H54 (cell line): ENCODE measurements around the gene ACLY.
A peak's percentile ranks its signal among the peaks of the same experiment; 100 is the strongest.

ENCODE experiments used
- DNase-seq: peaks from one replicate; pipeline ENCODE4 v3.0.0; 2011; ENCODE audit warnings: low spot score, mixed read lengths; ENCODE audit not compliant: insufficient read length
- FAIRE-seq: peaks from 3 replicates; lab custom pipeline; 2011; peaks lifted over from hg19 to GRCh38; lab: Jason Lieb, UNC
- POLR2A ChIP-seq: IDR thresholded peaks from 2 replicates; pipeline ENCODE4 v1.6.1; 2011; ENCODE audit warnings: low read depth, mild to moderate bottlenecking, low read length

ACLY gene

DNA sequence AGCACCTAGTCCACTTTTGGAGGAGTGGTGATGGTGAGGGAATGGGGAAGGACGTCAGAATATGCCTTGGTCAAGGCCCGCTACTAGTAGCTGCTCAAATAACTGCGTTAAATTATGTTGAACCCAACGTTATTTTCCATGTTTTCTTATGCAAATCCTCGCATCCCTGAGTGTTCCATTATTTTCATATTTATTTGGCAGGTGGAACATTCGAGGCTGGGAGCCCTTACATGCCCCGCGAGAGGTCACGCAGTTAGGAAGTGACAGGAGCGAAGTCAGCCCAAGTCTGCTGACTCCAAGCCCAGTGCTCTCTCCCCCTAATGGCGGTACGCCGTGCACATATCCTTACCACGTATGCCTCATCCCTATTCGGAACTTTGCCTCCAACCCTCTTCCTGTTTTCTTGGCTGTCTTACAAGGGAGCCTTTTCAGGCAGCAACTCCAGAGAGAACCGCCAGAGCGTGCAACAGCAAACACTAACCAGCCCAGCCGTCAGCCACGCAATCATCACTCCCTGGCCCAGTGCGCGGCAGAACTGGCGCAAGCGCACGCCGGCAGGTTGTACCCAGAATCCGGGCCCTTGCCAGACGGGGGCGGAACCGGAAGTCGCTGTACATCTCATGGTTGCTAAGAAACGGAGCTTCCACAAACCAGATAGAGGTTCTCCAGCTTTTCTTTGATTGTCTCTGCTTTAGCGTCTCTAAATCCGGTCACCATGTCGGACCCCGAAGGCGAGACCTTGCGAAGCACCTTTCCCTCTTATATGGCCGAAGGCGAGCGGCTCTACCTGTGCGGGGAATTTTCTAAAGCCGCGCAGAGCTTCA lies 11.5 kb upstream of the ACLY start, which contains the start of gene ODAD4:
Gene ODAD4, plus strand, starts transcription at position 609 of the 824 bp plus-strand sequence. Its CDS starts 107 bp downstream, at position 716.
- FAIRE-seq (peak; percentile 61), DNase-seq (peak; percentile 97)
- peak; percentile 93 for TF ChIP-seq POLR2A

- FAIRE-seq = no peak
- no peak for DNase-seq
- no peak for TF ChIP-seq POLR2A
Measured at GRCh38 chr17:41928693-41929251, 10.0 kb upstream of the ACLY start.

DNA sequence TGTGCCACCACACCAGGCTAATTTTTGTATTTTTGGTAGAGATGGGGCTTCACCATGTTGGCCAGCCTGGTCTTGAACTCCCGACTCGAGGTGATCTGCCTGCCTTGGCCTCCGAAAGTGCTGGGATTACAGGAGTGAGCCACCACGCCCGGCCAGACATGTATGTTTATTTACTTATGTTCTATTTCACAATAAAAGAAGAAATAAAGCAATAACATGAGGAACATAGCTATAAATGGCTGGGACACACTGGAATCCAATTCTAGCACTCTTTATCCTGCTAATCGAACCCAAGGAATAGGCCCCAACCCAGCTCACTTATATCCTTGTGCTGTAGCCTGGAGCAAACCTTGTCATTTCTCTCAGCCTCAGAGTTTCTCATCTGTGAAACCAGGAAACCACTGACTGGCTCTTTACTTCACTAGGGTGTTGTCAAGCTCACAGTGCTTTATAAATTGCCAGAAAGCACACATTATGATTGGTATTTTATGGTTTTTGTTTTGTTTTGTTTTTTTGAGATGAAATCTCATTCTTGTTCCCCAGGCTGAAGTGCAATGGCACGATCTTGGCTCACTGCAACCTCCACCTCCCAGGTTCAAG lies 7.3 kb upstream of the ACLY start:
- no peak for FAIRE-seq

DNA sequence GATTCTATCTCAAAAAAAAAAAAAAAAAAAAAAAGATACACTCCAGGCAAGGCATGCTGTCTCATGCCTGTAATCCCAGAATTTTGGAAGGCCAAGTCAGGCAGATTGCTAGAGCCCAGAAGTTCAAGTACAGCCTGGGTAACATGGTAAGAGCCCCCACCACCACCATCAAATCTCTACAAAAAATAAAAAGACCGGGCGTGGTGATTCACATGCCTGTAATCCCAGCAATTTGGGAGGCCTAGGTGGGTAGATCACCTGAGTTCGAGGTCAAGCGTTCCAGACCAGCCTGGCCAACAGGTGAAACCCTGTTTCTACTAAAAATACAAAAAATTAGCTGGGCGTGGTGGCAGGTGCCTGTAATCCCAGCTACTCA lies 1.8 kb upstream of the ACLY start:
- no peak for TF ChIP-seq POLR2A
- DNase-seq = no peak
- FAIRE-seq = no peak

More for the DNA sequence above, 7.3 kb upstream of the ACLY start:
- no peak for TF ChIP-seq POLR2A
- DNase-seq = no peak

DNA sequence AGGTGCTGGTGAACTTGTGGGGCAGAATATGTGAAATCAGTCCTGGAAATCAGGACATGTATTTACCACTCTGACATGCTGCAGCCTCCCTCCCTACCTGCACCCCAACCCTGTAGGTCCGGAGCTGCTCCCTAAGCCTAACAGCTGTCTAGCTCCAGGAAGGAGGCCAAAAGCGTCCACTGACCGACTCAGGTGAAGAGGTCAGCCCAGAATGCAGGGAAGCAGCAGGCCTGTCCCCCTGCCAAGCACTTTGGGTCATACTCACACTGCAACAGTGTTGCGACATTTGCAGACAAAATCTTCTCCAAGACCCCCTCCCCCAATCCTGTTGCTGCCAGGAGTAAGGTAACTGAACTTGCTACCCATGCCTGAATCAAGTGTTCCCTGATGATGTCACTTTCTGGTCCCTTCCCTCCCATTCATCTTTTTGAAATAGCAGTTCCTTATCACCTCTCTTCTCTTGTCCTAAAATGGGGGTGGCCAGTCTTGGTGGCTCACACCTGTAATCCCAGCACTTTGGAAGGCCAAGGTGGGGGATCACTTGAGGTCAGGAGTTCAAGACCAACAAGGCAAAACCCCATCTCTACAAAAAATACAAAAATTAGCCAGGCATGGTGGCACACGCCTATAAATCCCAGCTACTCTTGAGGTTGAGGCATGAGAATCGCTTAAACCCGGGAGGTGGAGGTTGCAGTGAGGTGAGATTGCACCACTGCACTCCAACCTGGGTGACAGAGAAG lies 1.3 kb upstream of the ACLY start:
- FAIRE-seq (no peak), DNase-seq (no peak)
- TF ChIP-seq POLR2A = no peak

DNA sequence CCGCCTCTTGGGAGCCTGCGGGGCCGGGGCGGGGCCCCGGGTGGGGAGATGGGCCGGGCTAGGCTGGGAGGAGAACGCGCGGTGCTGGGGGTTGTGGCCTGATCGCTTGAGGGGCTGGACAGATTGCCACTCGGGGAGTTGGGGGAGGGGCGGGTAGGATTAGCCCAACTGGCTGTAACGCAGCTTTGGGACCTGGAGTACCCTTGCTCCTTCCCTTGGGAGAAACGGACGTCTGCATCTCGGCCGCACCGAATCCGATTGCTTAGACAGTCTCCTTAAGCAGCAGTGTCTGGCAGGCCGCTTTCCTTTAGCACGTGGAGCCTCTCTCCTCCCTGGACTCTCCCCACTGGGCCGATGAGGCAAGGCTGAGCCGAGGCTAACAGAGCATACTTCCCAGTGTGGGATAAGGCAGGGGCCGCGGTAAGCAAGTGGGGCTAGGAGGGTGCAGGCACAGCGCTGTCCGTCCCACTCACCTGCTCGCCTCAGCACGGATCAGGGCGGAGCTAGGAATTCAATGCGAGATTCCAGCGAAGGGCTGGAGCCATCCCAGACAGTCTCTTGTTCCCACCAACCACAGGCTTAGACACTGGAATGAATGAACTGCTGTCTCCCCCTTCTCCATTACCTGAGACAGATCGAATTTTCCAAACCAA lies 540 bp upstream of the ACLY start:
- TF ChIP-seq POLR2A = no peak
- FAIRE-seq (no peak), DNase-seq (peak; percentile 43)

DNA sequence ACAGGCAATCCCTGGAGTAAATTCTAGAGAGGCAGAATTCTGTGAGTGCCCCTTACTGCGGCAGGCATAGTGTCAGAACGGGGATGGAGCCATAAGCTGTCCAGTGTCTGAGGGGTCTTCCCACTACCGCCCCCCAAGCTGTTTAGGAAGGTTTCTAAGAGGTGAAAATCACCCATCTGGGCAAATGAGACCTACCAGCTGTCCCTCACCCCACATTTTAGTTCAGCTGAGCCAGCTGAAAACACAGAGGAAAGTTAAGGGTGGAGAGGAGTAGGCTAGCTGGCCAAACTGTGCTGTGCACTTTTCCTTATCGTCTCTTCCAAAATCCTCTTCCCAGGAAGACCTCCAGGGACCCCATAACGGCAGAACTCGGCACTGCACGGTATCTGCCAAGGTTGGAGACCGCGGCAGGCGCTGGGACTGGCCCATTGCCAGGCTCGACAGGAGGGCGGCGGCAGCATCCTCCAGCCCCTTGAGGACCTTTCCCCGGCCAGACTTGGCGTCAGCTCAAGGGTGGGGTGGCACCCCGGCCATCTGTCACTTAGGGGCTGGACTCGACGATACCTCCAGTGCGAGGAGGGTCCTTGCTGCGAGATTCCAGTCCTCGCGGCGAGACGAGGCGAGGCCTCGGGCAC lies 955 bp downstream of the ACLY start:
- DNase-seq (no peak), FAIRE-seq (no peak)
- peak; percentile 26; the same call in 1 of the 2 replicates for TF ChIP-seq POLR2A

DNA sequence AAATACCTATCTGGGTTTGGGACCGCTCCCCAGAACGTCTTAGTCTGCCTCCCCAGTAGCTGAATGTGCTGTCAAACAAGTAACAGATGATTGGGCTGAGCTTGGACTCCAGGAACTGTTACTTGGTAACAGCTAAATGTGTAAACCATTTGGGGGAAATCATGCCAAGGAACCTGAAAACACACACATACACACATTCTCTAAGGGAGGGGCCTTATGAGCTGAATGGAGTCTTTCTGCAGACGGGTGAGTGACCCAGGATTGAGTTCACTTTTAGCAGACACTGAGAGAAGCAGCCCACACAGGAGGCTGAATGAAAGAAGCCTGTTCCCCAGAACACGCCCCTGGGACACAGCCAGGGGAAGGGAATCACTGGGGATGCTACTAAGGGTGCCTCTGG lies 1.6 kb downstream of the ACLY start:
- FAIRE-seq (no peak), DNase-seq (no peak)
- TF ChIP-seq POLR2A = no peak

DNA sequence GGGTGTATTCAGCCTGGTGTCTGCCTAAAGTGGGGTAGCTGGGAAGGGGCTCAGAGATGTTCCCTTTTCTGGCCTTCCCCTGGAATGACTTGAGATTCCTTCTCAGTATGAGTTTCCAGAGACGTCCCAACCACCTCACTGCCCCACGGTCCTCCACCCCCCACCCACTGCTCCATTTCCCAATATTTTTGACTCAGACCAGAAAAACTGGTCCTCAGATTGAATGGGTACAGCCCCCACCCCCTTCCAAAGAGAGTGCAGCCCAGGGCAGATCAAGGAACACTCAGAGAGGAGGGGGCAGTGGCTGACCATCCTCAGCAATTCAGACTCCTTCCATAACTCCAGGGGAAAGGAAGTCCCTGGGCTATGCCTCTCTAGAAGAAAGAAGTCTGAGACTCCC lies 3.2 kb downstream of the ACLY start:
- no peak for FAIRE-seq
- TF ChIP-seq POLR2A = no peak
- DNase-seq = no peak

DNA sequence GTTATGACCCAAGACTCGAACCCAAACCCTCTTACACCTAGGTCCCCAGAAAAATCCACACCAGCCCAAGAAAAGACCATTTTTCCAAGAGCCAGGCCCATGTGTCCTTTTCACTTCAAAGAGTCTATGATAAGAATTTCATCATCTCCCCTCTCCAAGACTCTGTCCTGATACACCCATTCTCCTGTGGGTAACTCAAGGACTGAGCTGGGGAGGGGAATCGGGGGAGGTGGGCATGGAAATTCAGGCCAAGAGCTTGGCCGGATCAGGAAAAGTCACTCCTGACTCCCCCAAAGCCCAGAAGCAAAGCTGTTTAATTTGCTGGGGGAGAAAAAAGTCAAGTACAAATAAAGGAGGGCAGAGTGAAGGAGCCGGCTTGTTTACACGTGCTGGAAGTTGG lies 3.7 kb downstream of the ACLY start:
- no peak for DNase-seq
- no peak for FAIRE-seq
- no peak for TF ChIP-seq POLR2A

DNA sequence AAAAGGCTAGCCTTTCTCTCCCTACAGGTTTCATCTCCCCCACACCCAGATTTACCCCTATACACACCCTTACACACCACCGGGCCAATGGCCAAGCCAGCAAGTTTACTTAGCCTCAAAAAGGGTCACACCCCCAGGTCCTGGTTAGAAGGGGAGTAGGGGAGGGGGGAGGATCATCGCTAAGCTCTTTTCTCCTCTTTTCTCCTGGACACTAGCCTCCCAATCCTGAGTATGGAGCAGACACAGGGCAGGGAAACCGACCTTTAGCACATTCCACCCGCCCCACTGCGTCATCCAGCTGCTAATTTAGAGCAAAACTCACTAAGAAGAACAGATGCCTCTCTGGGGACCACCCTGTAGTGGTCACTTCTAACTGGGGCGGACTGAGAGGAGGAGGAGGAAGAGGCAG lies 4.4 kb downstream of the ACLY start:
- TF ChIP-seq POLR2A = no peak
- DNase-seq = no peak
- no peak for FAIRE-seq

DNA sequence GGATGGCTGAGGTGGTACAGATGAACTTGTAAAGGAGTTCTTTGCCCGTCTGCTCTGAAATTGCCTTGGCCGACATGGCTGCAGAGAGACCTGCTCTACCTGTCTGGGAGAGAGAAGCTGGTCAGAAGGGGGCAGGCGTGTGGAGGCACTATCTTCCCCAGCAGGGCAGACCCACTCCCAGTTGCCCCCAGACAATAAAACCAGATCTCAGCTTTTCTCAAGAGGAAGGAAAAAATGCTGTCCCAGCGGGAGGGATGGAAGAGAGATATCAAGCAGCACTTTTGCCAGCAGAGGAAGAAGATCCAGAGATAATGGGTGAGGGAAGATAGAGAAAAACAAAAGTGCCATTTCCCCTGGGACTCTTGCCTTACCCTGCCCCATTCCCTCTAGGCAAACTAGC lies 5.0 kb downstream of the ACLY start:
- TF ChIP-seq POLR2A = no peak
- no peak for DNase-seq
- no peak for FAIRE-seq

DNA sequence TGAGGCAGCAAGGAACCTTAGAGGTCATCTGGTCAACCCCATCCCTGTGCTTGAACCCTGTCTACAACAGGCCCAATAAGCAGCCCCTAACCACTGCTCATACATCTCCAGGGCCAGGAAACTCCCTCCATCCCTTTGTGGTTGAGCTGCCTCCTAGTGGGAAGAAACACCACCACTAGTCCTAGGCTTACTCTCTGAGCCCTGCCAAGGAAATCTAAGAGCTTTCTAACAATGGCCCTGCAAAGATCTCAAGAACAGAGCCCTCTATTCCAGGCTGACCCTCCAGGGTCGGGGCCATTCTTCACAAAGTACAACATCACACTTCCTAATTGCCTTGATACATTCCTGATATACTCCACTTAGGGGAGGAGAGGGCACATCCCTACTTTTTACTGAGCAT lies 5.8 kb downstream of the ACLY start:
- no peak for TF ChIP-seq POLR2A
- FAIRE-seq (no peak), DNase-seq (no peak)
